Heart left ventricle (tissue), 16 donors: ENCODE measurements around the gene CCDC196. TPM values are rescaled to one million over a fixed set of nuclear protein-coding genes. Genes with fewer than 3 reads are reported as not detected.

ENCODE experiments used
- ATAC-seq, 4 donors: fragments of 200-7000 bp; cut with Tn5 transposase; one replicate each; pipeline ENCODE4 v1.9.1; 2020 to 2022; ENCODE audit warnings: moderate library complexity in 4 of 4, mild to moderate bottlenecking in 3 of 4, moderate number of reproducible peaks in 1 of 4
- DNase-seq, 5 donors: peaks; one replicate each; pipeline ENCODE4 v3.0.0-alpha.2; 2020
- H3K27ac ChIP-seq, 12 donors: fragments of 200-600 bp; sonication (generic) in 4 of 12; one replicate each; pipeline versions ENCODE4 v1.5.0 to v1.8.0; 2016 to 2022; ENCODE audit warnings: mild to moderate bottlenecking in 2 of 12
- H3K27me3 ChIP-seq, 9 donors: fragments of 200-600 bp; sonication (generic) in 2 of 9; one replicate each; pipeline versions ENCODE4 v1.5.1 to v1.8.0; 2016 to 2022; ENCODE audit warnings: mild to moderate bottlenecking in 3 of 9
- H3K36me3 ChIP-seq, 9 donors: fragments of 200-600 bp; sonication (generic) in 2 of 9; one replicate each; pipeline versions ENCODE4 v1.5.0 to v1.8.0; 2018 to 2022; ENCODE audit warnings: mild to moderate bottlenecking in 2 of 9
- H3K4me1 ChIP-seq, 12 donors: fragments of 200-600 bp; sonication (generic) in 4 of 12; one replicate each; pipeline versions ENCODE4 v1.5.0 to v1.8.0; 2016 to 2022; ENCODE audit warnings: mild to moderate bottlenecking in 3 of 12
- H3K4me3 ChIP-seq, 12 donors: fragments of 200-600 bp; sonication (generic) in 4 of 12; one replicate each; pipeline versions ENCODE4 v1.5.0 to v1.8.0; 2017 to 2022; ENCODE audit warnings: mild to moderate bottlenecking in 9 of 12, moderate library complexity in 4 of 12
- H3K9me3 ChIP-seq, 12 donors: fragments of 200-600 bp; sonication (generic) in 4 of 12; one replicate each; pipeline versions ENCODE4 v1.5.0 to v1.8.0; 2016 to 2022; ENCODE audit warnings: mild to moderate bottlenecking in 1 of 12
- POLR2A ChIP-seq, 2 donors: fragments of 450-650 bp; IDR thresholded peaks; one replicate each; pipeline ENCODE4 v1.6.1; 2017; ENCODE audit warnings: antibody characterized with exemption in 2 of 2, mild to moderate bottlenecking in 2 of 2, moderate library complexity in 2 of 2
- WGBS, 4 donors: extraction: QIAGEN DNeasy Blood & Tissue Kit in 2 of 4; methylation state at CpG; one replicate each; pipeline versions ENCODE4 v1.1.5 to v1.1.7; 2013 to 2018; 5-methylcytosine and 5-hydroxymethylcytosine counted together
- intact Hi-C, 10 donors: fragments of 100-400 bp; cut with DNase I; formaldehyde crosslinking; loops; one replicate each; pipeline versions ENCODE4 v1.11.1 to v1.14.2; 2022
- polyA plus RNA-seq, 2 donors: library from polyadenylated mRNA; stranded (reverse); fragments of 200-250 nt; gene quantifications; one replicate each; pipeline ENCODE4 v1.2.3, GENCODE V29; 2013
- total RNA-seq, 9 donors: library from RNA; depleted of rRNA in 2 of 9; stranded (reverse); fragments of >200 nt in 2 of 9; fragmentation: NEBNext Ultra II Directional in 3 of 9; extraction: Animal tissue kit (Norgen Biotek cat#: 25700) in 3 of 9; gene quantifications; one replicate each; pipeline versions ENCODE4 v1.1.0 to v1.2.4, GENCODE V29; 2016 to 2023
- TF ChIP-seq, protein P1 (sequence below), 12 donors: fragments of 200-600 bp; sonication (generic) in 4 of 12; IDR thresholded peaks; one replicate each; pipeline versions ENCODE4 v1.5.0 to v1.8.0; 2018 to 2022; ENCODE audit warnings: antibody characterized with exemption in 12 of 12, mild to moderate bottlenecking in 5 of 12
- donor health status: ischemic (EF 13 %, LVEDD 7.1; RV severe dilation, severe dysfunction).
- donor health status: healthy with polysubstance abuse.
- donor health status: DM: no; HTN: yes; CAD: no.
- donor health status: DM: no; HTN: no; CAD: no.
- donor health status: ischemic (EF 25% LVEDD 6.9; RV normal size, moderate dysfunction).
- donor health status: ischemic (EF 25% LVEDD 5.7; RV mildly dilated, moderate dysfunction).
- donor health status: healthy.
- donor health status: DM: yes; HTN: yes; CAD: no.
- donor health status: ischemic (EF 35%, LVEDD 5.7; RV mildly dilated, moderate dysfunction).
- donor health status: nonischemic (EF 11% LVEDD 7.7; RV severe dilation, severe dysfunction).
- donor health status: DM: yes; HTN: yes; CAD: no.
- donor health status: PGD.
- donor health status: ischemic (EF 29% LVEDD 5.4; RV normal size, mild dysfunction).
- donor health status: nonischemic (EF 23%, LVEDD 6.1; RV moderate dilation, normal function).

CCDC196 gene
- total and polyA plus RNA-seq, 11 donors, result not detected

DNA sequence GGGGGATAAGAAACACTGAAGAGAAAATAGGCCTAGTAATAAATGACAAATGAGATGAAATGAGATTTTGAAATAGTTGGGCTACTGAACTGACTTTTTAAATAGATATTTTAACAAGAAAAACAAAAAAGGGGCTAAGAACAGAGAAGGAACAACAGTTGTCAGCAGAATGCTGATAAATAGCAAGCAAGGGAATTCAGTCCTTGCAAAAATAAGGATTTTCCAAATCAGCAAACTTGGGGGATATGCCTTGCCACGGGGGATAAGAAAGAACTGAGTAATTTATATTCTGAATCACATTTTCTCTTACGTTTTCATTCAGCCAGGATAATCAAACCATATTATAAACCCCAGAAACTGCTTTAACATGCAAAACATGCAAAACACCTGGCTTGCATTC lies 12.9 kb upstream of the CCDC196 start:
- Histone ChIP-seq H3K36me3 (no peaks in the 10 kb centered on the region), H3K27ac (no peak overlapping the region), H3K4me3 (no peak overlapping the region), H3K9me3 (peaks cover 0 to 26% (median 16%) of the 10 kb centered on the region in 12 donors), H3K27me3 (no peaks in the 10 kb centered on the region), H3K4me1 (no peaks in the 10 kb centered on the region)
- 71 to 83% (median 76%) methylated on average over 2 of the region's 2 CpGs for WGBS, 4 donors
- DNase-seq (no peak), ATAC-seq (no peak)
- TF ChIP-seq, protein P1, sequence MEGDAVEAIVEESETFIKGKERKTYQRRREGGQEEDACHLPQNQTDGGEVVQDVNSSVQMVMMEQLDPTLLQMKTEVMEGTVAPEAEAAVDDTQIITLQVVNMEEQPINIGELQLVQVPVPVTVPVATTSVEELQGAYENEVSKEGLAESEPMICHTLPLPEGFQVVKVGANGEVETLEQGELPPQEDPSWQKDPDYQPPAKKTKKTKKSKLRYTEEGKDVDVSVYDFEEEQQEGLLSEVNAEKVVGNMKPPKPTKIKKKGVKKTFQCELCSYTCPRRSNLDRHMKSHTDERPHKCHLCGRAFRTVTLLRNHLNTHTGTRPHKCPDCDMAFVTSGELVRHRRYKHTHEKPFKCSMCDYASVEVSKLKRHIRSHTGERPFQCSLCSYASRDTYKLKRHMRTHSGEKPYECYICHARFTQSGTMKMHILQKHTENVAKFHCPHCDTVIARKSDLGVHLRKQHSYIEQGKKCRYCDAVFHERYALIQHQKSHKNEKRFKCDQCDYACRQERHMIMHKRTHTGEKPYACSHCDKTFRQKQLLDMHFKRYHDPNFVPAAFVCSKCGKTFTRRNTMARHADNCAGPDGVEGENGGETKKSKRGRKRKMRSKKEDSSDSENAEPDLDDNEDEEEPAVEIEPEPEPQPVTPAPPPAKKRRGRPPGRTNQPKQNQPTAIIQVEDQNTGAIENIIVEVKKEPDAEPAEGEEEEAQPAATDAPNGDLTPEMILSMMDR (IDR thresholded peaks at IDR 0.05), result no peak
- TF ChIP-seq POLR2A (IDR thresholded peaks at IDR 0.05), result no peak
- intact Hi-C loops, result no loop called here

DNA sequence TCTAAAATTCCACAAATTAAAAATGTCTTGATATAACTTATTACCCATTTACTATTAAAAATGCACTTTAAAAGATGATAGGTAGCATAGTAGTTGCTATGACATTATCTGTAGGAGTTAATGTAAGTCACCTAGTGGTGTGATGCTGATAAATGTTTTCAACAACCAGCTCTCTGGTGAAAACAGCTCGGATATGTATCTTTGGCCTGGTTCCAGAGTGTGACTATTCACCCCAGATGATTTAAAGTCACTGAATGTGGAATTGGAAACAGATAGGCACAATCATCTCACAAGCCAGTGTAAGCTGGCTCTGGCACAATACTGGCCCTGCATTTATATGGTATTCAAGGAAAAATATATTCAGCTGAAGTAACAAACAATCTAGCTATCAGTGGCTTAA lies 9.2 kb upstream of the CCDC196 start:
- H3K36me3 ChIP-seq, result no peaks in the 10 kb centered on the region
- H3K9me3 ChIP-seq, result no peaks in the 10 kb centered on the region
- WGBS, 4 donors, result 0 to 11% (median 8%) methylated on average over 1 of the region's 1 CpG
- H3K4me1 ChIP-seq, result peaks cover 0 to 3% (median 0%) of the 10 kb centered on the region in 12 donors
- DNase-seq, result no peak
- no peak for ATAC-seq
- H3K4me3 ChIP-seq, result no peak overlapping the region
- H3K27ac ChIP-seq, result no peak overlapping the region
- no peaks in the 10 kb centered on the region for H3K27me3 ChIP-seq
- TF ChIP-seq, protein P1 (IDR thresholded peaks at IDR 0.05), result no peak
- TF ChIP-seq POLR2A (IDR thresholded peaks at IDR 0.05), result no peak
- intact Hi-C loops, result no loop called here

DNA sequence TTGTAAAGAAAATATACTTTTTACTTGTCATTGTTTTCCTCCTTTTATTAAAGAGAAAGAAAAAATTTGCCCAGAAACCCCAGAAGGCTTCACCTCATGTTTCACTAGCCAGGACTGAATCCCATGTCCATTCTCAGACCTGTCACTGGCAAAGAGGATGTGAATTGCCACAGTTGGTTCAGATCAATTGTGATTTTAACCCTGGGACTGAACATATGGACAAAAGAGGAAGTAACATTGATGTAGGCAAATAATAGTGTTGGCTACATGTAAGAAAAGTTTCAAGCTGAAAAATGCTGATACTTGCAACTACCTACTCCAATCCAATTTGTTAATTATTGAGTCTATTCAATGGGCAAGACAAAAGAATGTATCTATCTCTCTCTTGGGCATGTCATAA lies 8.6 kb upstream of the CCDC196 start:
- no peaks in the 10 kb centered on the region for H3K9me3 ChIP-seq
- no peak overlapping the region for H3K27ac ChIP-seq
- H3K4me1 ChIP-seq, result peaks cover 0 to 9% (median 3%) of the 10 kb centered on the region in 12 donors
- intact Hi-C loops, result no loop called here
- ATAC-seq, result no peak
- no peak for DNase-seq
- H3K4me3 ChIP-seq, result no peak overlapping the region
- no peaks in the 10 kb centered on the region for H3K27me3 ChIP-seq
- TF ChIP-seq, protein P1 (IDR thresholded peaks at IDR 0.05), result no peak
- no peak for TF ChIP-seq POLR2A (IDR thresholded peaks at IDR 0.05)
- H3K36me3 ChIP-seq, result no peaks in the 10 kb centered on the region

DNA sequence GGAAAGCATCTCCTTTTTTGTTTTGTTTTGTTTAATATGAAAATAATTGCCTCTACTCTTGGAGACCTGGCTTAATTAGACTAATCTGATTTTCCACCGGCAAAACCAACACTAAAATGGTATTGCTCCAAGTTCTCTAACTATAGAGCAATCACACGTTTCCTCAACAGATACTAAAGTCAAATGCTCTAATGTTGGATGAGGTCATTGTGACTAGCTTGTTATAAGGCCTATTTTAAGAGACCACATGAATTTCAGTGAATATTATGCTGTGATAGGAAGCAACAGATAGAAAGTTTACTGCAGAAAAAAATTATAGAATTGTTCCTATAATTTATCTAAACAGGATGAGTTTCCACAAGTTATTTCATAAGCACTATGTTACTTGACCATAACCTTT lies 3.3 kb upstream of the CCDC196 start:
- ATAC-seq (peak in 2 of 4 donors; percentile 30 to 41), DNase-seq (no peak)
- H3K36me3 ChIP-seq, result no peaks in the 10 kb centered on the region
- no peak for TF ChIP-seq POLR2A (IDR thresholded peaks at IDR 0.05)
- TF ChIP-seq, protein P1 (IDR thresholded peaks at IDR 0.05), result no peak
- H3K4me3 ChIP-seq, result no peak overlapping the region
- H3K27me3 ChIP-seq, result no peaks in the 10 kb centered on the region
- H3K4me1 ChIP-seq, result peaks cover 0 to 22% (median 10%) of the 10 kb centered on the region in 12 donors
- WGBS, 4 donors, result 6 to 14% (median 7%) methylated on average over 2 of the region's 2 CpGs
- H3K9me3 ChIP-seq, result no peaks in the 10 kb centered on the region
- intact Hi-C loops, result loop anchor here in 1 of 10 donors (5.0 kb wide), 1 partner anchor 61 kb away; no protein-coding TSS in a partner anchor
- peak overlapping the region in 6 of 12 donors; percentile 15 to 49 (median 30) for H3K27ac ChIP-seq
